ENCODE results near the gene NIPAL3. TPM values are rescaled to one million over a fixed set of nuclear protein-coding genes. Genes with fewer than 3 reads are reported as not detected.
A peak's percentile ranks its signal among the peaks of the same experiment; 100 is the strongest.

Gene NIPAL3
- total and polyA plus RNA-seq, 2 donors from 2014 or later = 13.5 to 46.4 TPM

DNA sequence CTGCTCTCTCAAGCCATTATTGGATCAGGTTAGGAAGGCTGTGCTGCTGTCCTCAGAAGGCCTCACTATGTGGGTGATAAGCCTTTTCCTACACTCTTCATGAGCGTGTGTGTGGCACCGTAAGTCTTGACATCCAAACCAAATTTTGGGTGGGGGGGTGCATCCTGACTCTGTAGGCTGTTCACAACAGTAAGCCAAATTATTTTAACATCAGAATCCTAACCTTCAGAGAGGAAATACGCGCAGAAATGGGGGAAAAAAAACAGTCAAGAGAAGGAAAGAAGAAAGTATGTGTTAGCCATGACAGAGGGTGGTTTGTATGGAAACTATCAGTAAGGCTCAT is 23.0 kb upstream of the NIPAL3 start:
- peaks cover 2 to 18% (median 9%) of the 10 kb centered on the region in 3 donors for H3K4me1 ChIP-seq (ENCODE audit: control insufficient read depth in 2 of 3, insufficient read depth in 2 of 3, low read depth in 1 of 3, low read length in 3 of 3)
- H3K4me3 ChIP-seq (ENCODE audit: low read length in 3 of 3) = no peak overlapping the region
- H3K9me3 ChIP-seq (ENCODE audit: control insufficient read depth in 2 of 3, insufficient read depth in 1 of 3, low read length in 3 of 3) = no peaks in the 10 kb centered on the region
- TF ChIP-seq, protein P1, sequence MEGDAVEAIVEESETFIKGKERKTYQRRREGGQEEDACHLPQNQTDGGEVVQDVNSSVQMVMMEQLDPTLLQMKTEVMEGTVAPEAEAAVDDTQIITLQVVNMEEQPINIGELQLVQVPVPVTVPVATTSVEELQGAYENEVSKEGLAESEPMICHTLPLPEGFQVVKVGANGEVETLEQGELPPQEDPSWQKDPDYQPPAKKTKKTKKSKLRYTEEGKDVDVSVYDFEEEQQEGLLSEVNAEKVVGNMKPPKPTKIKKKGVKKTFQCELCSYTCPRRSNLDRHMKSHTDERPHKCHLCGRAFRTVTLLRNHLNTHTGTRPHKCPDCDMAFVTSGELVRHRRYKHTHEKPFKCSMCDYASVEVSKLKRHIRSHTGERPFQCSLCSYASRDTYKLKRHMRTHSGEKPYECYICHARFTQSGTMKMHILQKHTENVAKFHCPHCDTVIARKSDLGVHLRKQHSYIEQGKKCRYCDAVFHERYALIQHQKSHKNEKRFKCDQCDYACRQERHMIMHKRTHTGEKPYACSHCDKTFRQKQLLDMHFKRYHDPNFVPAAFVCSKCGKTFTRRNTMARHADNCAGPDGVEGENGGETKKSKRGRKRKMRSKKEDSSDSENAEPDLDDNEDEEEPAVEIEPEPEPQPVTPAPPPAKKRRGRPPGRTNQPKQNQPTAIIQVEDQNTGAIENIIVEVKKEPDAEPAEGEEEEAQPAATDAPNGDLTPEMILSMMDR (IDR thresholded peaks at IDR 0.05; ENCODE audit: borderline replicate concordance, extremely low read depth, insufficient read depth) = no peak
- no peak for DNase-seq
- peak overlapping the region in 1 of 2 donors; percentile 66 for H3K27ac ChIP-seq (ENCODE audit: low read depth in 2 of 2, low read length in 2 of 2)
- no peaks in the 10 kb centered on the region for H3K36me3 ChIP-seq (ENCODE audit: control insufficient read depth in 2 of 3, insufficient read depth in 3 of 3, low read length in 3 of 3)
- intact Hi-C loops (cut with DNase I) = no loop called here
- H3K27me3 ChIP-seq (ENCODE audit: control insufficient read depth, insufficient read depth, low read length) = no peaks in the 10 kb centered on the region
- H3K9ac ChIP-seq (ENCODE audit: low read length in 3 of 3) = no peak overlapping the region
- FAIRE-seq = no peak

DNA sequence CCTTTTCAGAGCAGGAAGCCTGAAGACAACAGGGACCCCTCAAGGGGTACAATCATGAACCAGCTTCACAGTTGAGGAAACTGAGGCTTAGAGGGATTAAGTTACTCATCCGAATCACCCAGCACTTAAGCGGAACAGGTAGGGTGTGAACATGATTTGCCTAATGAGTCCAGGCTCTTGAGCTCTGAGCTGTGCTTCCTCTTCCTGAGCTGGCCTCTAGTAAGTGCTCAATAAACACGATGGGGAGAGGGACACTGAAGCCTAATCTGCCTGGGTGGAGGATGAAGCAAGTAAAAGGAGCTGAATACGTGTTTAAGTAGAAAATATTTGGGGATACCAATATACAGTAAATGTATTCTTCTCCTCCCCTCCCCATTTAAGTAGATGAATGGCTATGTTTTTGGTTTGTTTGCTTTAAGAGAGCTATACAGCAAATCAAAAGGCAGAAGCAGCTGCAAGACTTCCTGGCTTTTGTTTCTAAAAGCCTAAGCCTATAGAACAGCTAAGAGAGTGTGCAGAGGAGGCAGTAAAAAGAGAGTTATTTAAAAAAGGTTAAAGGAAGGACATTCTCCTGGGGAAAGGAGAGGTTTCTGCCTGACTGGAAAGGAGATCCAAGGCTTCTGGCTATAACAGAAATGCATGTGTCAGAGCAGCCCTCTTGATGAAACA is 22.5 kb upstream of the NIPAL3 start:
- TF ChIP-seq, protein P1 (IDR thresholded peaks at IDR 0.05; ENCODE audit: borderline replicate concordance, extremely low read depth, insufficient read depth) = no peak
- intact Hi-C loops (cut with DNase I) = no loop called here
- H3K36me3 ChIP-seq (ENCODE audit: control insufficient read depth in 2 of 3, insufficient read depth in 3 of 3, low read length in 3 of 3) = no peaks in the 10 kb centered on the region
- peaks cover 2 to 12% (median 8%) of the 10 kb centered on the region in 3 donors for H3K4me1 ChIP-seq (ENCODE audit: control insufficient read depth in 2 of 3, insufficient read depth in 2 of 3, low read depth in 1 of 3, low read length in 3 of 3)
- H3K27ac ChIP-seq (ENCODE audit: low read depth in 2 of 2, low read length in 2 of 2) = no peak overlapping the region
- no peak overlapping the region for H3K9ac ChIP-seq (ENCODE audit: low read length in 3 of 3)
- no peaks in the 10 kb centered on the region for H3K9me3 ChIP-seq (ENCODE audit: control insufficient read depth in 2 of 3, insufficient read depth in 1 of 3, low read length in 3 of 3)
- H3K4me3 ChIP-seq (ENCODE audit: low read length in 3 of 3) = no peak overlapping the region
- FAIRE-seq = no peak
- H3K27me3 ChIP-seq (ENCODE audit: control insufficient read depth, insufficient read depth, low read length) = no peaks in the 10 kb centered on the region
- DNase-seq = peak in 1 of 5 donors; percentile 68

DNA sequence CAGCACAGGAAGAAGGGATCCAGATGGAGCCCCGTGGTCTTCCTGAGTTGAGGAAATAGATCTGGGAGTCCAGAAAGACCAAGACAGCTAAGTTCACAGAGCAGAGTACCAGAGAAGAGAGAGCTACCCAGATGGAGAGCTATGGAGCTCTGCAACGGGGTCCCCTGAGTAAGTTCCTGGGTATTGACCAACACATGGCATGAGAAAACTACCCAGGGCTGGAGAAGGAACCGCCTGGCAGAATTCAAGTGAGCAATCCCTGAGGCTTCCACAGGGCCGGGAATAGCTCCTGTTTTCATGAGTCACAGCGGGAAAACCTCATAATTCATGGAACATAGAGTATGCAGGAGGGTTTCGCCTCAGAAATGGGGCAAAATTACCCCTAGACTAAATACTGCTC is 21.7 kb upstream of the NIPAL3 start:
- peak in 1 of 5 donors; percentile 11 for DNase-seq
- H3K27me3 ChIP-seq (ENCODE audit: control insufficient read depth, insufficient read depth, low read length) = no peaks in the 10 kb centered on the region
- H3K36me3 ChIP-seq (ENCODE audit: control insufficient read depth in 2 of 3, insufficient read depth in 3 of 3, low read length in 3 of 3) = no peaks in the 10 kb centered on the region
- H3K4me1 ChIP-seq (ENCODE audit: control insufficient read depth in 2 of 3, insufficient read depth in 2 of 3, low read depth in 1 of 3, low read length in 3 of 3) = peaks cover 2 to 9% (median 8%) of the 10 kb centered on the region in 3 donors
- intact Hi-C loops (cut with DNase I) = no loop called here
- TF ChIP-seq, protein P1 (IDR thresholded peaks at IDR 0.05; ENCODE audit: borderline replicate concordance, extremely low read depth, insufficient read depth) = no peak
- H3K9ac ChIP-seq (ENCODE audit: low read length in 3 of 3) = no peak overlapping the region
- FAIRE-seq = no peak
- no peak overlapping the region for H3K4me3 ChIP-seq (ENCODE audit: low read length in 3 of 3)
- H3K9me3 ChIP-seq (ENCODE audit: control insufficient read depth in 2 of 3, insufficient read depth in 1 of 3, low read length in 3 of 3) = no peaks in the 10 kb centered on the region
- no peak overlapping the region for H3K27ac ChIP-seq (ENCODE audit: low read depth in 2 of 2, low read length in 2 of 2)

GRCh38 chr1:24400065-24400464 is 15.5 kb upstream of the NIPAL3 start:
- no peak for FAIRE-seq
- no peaks in the 10 kb centered on the region for H3K27me3 ChIP-seq (ENCODE audit: control insufficient read depth, insufficient read depth, low read length)
- H3K4me3 ChIP-seq (ENCODE audit: low read length in 3 of 3) = no peak overlapping the region
- TF ChIP-seq, protein P1 (IDR thresholded peaks at IDR 0.05; ENCODE audit: borderline replicate concordance, extremely low read depth, insufficient read depth) = no peak
- no peak overlapping the region for H3K27ac ChIP-seq (ENCODE audit: low read depth in 2 of 2, low read length in 2 of 2)
- peaks cover 0 to 2% (median 0%) of the 10 kb centered on the region in 3 donors for H3K36me3 ChIP-seq (ENCODE audit: control insufficient read depth in 2 of 3, insufficient read depth in 3 of 3, low read length in 3 of 3)
- H3K9me3 ChIP-seq (ENCODE audit: control insufficient read depth in 2 of 3, insufficient read depth in 1 of 3, low read length in 3 of 3) = no peaks in the 10 kb centered on the region
- H3K9ac ChIP-seq (ENCODE audit: low read length in 3 of 3) = no peak overlapping the region
- DNase-seq = no peak
- no peaks in the 10 kb centered on the region for H3K4me1 ChIP-seq (ENCODE audit: control insufficient read depth in 2 of 3, insufficient read depth in 2 of 3, low read depth in 1 of 3, low read length in 3 of 3)
- intact Hi-C loops (cut with DNase I) = no loop called here
